OCI-M2 (cell line): ENCODE results near the gene SETD5.

Experiments used
- DNase-seq: peaks from one replicate; lab custom pipeline; 2025; ENCODE audit not compliant: unreplicated experiment; lab: John Stamatoyannopoulos, UW

The SETD5 gene

DNA sequence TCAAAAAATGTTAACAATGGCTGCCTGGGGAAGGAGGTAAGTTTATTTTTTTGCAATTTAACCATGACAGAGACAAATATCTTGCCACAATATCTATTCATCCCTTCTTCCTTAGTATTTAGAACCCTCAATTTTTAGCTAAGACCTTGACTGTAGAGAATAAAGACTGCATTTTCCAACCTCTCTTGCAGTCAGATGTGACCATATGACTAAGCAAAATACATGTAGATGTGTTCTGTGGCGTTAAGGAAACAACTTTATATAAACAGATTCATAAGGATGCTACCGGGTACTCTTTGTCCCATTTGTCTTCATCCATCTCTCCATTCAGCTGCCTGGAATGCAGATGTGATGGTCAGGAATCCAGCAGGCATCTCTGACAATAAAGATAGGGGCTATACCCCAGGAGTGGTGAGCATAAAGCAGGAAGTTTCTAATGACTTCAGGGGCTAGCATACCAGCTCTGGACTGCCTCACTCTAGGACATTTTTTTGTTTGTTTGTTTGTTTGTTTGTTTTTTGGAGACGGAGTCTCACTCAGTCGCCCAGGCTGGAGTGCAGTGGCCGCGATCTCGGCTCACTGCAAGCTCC is 115.1 kb downstream of the SETD5 start:
- DNase-seq, result no peak

DNA sequence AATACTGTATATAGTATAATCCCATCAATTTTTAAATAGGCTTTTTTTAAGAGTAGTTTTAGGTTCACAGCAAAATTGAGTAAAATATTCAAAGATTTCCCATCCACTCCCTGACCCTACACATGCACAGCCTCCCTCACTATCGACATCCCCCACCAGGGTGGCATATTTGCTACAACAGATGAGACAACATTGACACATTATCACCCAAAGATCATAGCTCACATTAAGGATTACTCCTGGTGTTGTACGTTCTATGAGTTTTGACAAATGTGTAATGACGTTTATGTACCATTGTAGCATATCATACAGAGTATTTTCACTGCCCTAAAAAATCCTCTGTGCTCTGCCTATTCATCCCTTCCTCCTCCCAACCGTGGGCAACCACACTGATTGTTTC is 116.9 kb downstream of the SETD5 start:
- DNase-seq, result no peak

DNA sequence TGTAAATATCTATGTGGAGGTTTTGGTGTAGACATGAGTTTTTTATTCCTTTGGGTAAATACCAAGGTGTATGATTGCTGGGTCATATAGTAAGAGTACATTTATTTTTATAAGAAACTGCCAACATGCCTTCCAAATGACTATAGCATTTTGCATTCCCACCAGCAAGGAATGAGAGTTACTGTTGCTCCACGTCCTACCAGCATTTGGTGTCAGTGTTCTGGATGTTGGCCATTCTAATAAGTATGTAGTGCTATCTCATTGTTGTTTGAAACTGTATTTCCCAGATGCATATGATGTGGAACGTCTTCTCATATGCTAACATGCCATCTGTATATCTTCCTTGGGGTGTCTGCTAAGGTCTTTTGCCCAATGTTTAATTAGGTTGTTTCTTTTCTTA is 117.5 kb downstream of the SETD5 start:
- DNase-seq, result no peak

DNA sequence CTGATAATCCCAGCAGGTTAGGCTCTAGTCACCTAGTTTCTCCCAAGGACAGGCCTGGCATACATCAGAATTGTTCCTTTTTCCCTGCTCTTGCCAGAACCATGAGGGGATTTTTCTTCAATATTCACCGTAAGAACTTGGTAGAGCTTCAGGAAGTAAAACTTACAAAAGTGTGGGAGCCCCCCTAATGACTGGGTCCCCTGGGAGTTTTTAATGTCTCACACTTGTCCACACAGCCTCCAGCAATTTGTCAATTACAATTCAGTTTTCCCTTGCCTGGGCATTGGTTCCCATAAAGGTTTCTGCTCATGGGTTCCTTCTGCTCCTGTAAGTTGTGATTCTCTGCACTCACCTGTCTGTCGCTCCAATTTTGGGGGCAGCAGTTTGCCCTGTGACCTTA is 127.7 kb downstream of the SETD5 start:
- DNase-seq, result no peak
